Measurements from ENCODE around the gene PREX1. TPM values are rescaled to one million over a fixed set of nuclear protein-coding genes. Genes with fewer than 3 reads are reported as not detected.
A peak's percentile ranks its signal among the peaks of the same experiment; 100 is the strongest.

Gene PREX1
- total and polyA plus RNA-seq, 2 experiments from 2014 or later: 4.5 to 12.5 TPM

DNA sequence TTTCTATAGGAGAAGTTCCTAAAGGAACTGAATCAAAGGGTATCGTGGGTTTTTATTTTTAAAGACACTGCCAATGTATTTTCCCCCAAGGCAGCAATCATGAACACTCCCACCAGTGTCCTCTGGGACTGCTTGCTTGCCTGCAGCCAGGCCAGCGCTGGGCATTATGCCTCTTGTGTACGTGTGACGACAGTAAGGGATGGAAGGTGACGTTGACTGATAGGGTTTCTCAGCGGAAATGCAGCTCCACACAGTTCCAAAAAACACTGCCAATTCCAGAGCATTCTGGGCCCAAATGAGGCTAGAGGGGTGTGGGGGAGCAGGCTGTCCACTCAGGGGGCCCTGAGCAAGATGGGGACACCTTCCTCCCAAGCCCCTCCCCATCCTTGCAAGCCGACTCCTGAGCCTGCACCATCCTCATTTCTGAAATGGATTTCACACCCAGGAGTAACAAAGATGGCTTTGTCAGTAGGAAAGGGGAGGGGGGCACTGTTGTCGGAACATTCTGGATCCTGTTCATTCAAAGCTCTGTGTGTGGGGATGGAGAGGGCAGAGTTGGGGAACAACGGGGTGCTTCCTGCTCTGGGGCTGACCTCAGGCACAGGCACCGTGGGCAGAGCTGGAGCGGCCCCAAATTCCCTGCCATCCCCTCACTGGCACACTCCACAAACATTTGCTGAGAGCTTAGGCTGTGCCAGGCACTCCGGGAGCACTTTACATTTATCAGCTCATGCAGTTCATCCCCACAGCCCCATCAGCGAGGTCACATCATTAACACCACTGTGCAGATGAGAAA, 20.0 kb downstream of the PREX1 start:
- Histone ChIP-seq H3K4me3 (no peak overlapping the region), H3K36me3 (no peaks in the 10 kb centered on the region), H3K4me1 (ENCODE audit: low read depth) (no peaks in the 10 kb centered on the region), H3K9me3 (ENCODE audit: low read depth) (no peaks in the 10 kb centered on the region), H3K27ac (no peak overlapping the region), H3K27me3 (no peaks in the 10 kb centered on the region)
- peak in 1 of 2 donors; percentile 81 for DNase-seq (ENCODE audit: low read depth in 1 of 2, low spot score in 1 of 2)
- TF ChIP-seq, protein P1, sequence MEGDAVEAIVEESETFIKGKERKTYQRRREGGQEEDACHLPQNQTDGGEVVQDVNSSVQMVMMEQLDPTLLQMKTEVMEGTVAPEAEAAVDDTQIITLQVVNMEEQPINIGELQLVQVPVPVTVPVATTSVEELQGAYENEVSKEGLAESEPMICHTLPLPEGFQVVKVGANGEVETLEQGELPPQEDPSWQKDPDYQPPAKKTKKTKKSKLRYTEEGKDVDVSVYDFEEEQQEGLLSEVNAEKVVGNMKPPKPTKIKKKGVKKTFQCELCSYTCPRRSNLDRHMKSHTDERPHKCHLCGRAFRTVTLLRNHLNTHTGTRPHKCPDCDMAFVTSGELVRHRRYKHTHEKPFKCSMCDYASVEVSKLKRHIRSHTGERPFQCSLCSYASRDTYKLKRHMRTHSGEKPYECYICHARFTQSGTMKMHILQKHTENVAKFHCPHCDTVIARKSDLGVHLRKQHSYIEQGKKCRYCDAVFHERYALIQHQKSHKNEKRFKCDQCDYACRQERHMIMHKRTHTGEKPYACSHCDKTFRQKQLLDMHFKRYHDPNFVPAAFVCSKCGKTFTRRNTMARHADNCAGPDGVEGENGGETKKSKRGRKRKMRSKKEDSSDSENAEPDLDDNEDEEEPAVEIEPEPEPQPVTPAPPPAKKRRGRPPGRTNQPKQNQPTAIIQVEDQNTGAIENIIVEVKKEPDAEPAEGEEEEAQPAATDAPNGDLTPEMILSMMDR (IDR thresholded peaks at IDR 0.05; ENCODE audit: low read depth, low read length): no peak

DNA sequence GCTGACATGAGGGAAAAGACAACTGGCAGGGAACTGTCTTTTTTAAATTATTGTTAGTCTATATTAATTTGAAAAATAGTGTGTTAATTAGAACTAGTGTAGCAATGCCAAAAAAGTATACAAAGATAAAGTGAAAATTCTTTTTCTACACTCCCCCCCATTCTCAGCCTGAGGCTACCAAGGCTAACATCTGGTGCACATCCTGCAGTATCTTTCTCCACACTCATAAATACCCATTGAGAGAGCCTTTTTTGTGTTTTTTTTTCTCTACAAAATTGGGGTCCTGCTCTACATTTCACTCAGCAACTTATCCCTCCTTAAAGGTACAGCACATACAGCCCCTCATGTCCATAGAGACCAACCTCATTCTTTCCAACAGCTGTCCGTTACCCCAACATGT, 20.7 kb downstream of the PREX1 start:
- Histone ChIP-seq H3K4me3 (no peak overlapping the region), H3K27ac (no peak overlapping the region), H3K9me3 (ENCODE audit: low read depth) (no peaks in the 10 kb centered on the region), H3K4me1 (ENCODE audit: low read depth) (no peaks in the 10 kb centered on the region), H3K36me3 (no peaks in the 10 kb centered on the region), H3K27me3 (no peaks in the 10 kb centered on the region)
- TF ChIP-seq, protein P1 (IDR thresholded peaks at IDR 0.05; ENCODE audit: low read depth, low read length): no peak
- DNase-seq (ENCODE audit: low read depth in 1 of 2, low spot score in 1 of 2): no peak

DNA sequence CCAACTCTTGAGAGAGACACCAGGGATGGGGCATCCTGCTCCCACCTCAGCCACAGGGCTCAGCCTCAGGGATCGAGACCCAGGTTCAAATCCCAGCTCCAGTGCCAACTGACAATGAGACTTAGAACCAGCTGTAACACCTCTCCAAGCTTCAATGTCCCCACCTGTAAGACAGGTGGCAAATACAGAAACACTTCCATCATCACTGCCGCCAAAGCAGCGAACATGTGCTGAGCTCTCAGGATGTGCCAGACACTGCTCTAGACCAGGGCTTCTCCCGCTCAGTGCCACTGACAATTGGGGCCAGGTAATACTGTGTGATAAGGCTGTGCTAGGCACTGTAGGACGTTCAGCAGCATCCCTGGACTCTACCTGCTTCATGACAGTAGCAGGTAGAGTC, 22.1 kb downstream of the PREX1 start:
- H3K4me1 ChIP-seq (ENCODE audit: low read depth): no peaks in the 10 kb centered on the region
- DNase-seq (ENCODE audit: low read depth in 1 of 2, low spot score in 1 of 2): no peak
- H3K4me3 ChIP-seq: no peak overlapping the region
- H3K27me3 ChIP-seq: no peaks in the 10 kb centered on the region
- no peak overlapping the region for H3K27ac ChIP-seq
- no peaks in the 10 kb centered on the region for H3K9me3 ChIP-seq (ENCODE audit: low read depth)
- H3K36me3 ChIP-seq: no peaks in the 10 kb centered on the region
- TF ChIP-seq, protein P1 (IDR thresholded peaks at IDR 0.05; ENCODE audit: low read depth, low read length): no peak

DNA sequence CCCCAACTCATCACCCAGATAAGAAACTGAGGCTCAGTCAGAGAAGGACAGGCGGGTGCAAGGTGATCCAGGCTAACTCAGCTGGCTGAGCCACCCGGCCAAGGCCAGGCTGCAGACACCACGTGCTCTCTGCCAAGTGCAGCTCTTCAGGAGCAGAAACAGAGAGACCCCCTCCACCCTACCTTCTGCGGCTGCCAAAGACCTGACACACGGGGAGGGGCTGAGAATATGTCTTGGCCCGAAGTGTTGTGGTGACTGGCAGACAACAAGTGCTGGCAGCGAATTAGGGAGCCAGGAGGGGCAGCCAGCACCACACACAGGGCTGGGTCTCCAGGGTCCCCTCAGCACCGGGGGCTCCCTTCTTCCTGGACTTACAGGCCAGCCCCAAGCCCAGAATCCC, 22.5 kb downstream of the PREX1 start:
- Histone ChIP-seq H3K36me3 (no peaks in the 10 kb centered on the region), H3K9me3 (ENCODE audit: low read depth) (no peaks in the 10 kb centered on the region), H3K27ac (no peak overlapping the region), H3K4me1 (ENCODE audit: low read depth) (peaks cover 2% of the 10 kb centered on the region), H3K27me3 (no peaks in the 10 kb centered on the region), H3K4me3 (no peak overlapping the region)
- DNase-seq (ENCODE audit: low read depth in 1 of 2, low spot score in 1 of 2): no peak
- TF ChIP-seq, protein P1 (IDR thresholded peaks at IDR 0.05; ENCODE audit: low read depth, low read length): no peak

DNA sequence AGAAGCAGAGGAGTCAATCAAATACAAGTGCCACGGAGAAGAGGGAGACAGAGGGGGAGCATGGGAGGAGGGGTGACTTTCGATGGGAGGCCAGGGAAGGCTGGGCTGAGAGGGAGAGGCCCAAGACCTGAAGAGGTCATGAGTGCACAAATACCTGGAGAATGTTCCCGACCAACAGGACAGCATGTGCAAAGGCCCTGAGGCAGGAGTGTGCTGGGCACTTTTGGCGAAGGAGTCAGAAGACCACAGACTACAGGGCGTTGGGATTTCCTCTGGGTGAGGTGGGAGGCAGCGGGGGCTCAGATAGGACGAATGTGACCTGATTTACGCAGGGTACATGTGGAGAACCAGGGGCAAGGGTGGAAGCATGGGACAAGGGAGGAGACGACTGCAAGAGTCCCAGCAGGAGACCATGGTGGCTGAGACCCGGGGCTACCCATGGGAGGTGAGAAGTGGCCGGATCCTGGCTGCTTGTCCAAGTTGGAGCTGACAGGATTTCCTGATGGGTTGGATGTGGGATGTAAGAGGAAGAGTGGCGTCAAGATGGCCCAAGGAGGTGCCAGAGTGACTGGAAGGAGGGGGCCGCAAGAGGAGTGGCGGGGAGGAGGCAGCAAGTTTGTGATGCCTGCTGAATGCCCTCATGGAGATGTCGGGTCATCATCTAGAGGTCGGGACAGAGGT, 23.4 kb downstream of the PREX1 start:
- H3K4me3 ChIP-seq: no peak overlapping the region
- no peak for DNase-seq (ENCODE audit: low read depth in 1 of 2, low spot score in 1 of 2)
- no peaks in the 10 kb centered on the region for H3K27me3 ChIP-seq
- H3K27ac ChIP-seq: no peak overlapping the region
- peaks cover 10% of the 10 kb centered on the region for H3K4me1 ChIP-seq (ENCODE audit: low read depth)
- TF ChIP-seq, protein P1 (IDR thresholded peaks at IDR 0.05; ENCODE audit: low read depth, low read length): no peak
- H3K9me3 ChIP-seq (ENCODE audit: low read depth): no peaks in the 10 kb centered on the region
- H3K36me3 ChIP-seq: no peaks in the 10 kb centered on the region

Data from cardiac muscle cell (in vitro differentiated cells and primary cell).